K562 (cell line): ENCODE measurements around the gene OPA1. TPM values are rescaled to one million over a fixed set of nuclear protein-coding genes. Genes with fewer than 3 reads are reported as not detected.

Experiments
- ARID2 ChIP-seq: fragments of 450-650 bp; IDR thresholded peaks from 2 replicates; pipeline ENCODE4 v1.6.1; 2017; ENCODE audit warnings: antibody characterized with exemption, mild to moderate bottlenecking
- KAT8 ChIP-seq: fragments of 450-650 bp; IDR thresholded peaks from 2 replicates; pipeline ENCODE4 v1.6.1; 2016; ENCODE audit warnings: low read depth, mild to moderate bottlenecking
- SMAD3 ChIP-seq: fragments of 450-650 bp; formaldehyde crosslinking; conservative IDR thresholded peaks from 2 replicates; pipeline ENCODE4 v1.4.0; 2020; ENCODE audit warnings: mild to moderate bottlenecking
- SMARCA5 ChIP-seq: fragments of 450-650 bp; IDR thresholded peaks from 2 replicates; pipeline ENCODE4 v1.6.1; 2016
- STAT5B ChIP-seq: fragments of 250-450 bp; sonication (Bioruptor Pico); IDR thresholded peaks from 2 replicates; pipeline ENCODE4 v1.8.0; 2021; ENCODE audit warnings: mild to moderate bottlenecking, inconsistent platforms
- polyA plus RNA-seq, 8 experiments: library from polyadenylated mRNA; depleted of rRNA in 4 of 8; stranded (reverse) in 5 of 8; unstranded in 3 of 8; fragments of >200 nt; fragmentation: Nextera tagmentation in 2 of 8; fragmentation: Illumina TruSeq in 1 of 8; extraction: Ambion mirVana in 2 of 8; extraction: Trizol in 1 of 8; gene quantifications; 2 replicates each; pipeline versions ENCODE4 v1.2.1 to v1.2.3, GENCODE V29; 2011 to 2014; ENCODE audit warnings: inconsistent platforms in 1 of 8, missing spikeins in 1 of 8
- small RNA-seq: library from RNA; depleted of rRNA; stranded (forward); fragments of <200 nt; gene quantifications from one replicate; pipeline ENCODE3, GENCODE V24; 2014
- total RNA-seq, 7 experiments: library from RNA; depleted of rRNA in 6 of 7; stranded (reverse); fragments of >200 nt in 6 of 7; fragmentation: Illumina TruSeq in 2 of 7; extraction: Trizol in 2 of 7; gene quantifications; 2 replicates each; pipeline versions ENCODE4 v1.2.1 to v1.2.3, GENCODE V29; 2011 to 2021; ENCODE audit warnings: low replicate concordance in 1 of 7
- TF ChIP-seq, protein P1 (sequence below), 2 experiments: fragments of 450-650 bp in 1 of 2; sonication (generic) in 1 of 2; formaldehyde crosslinking in 1 of 2; IDR thresholded peaks; 2 replicates each; pipeline versions ENCODE4 v1.7.1 to v1.9.0; 2016 to 2022; ENCODE audit warnings: inconsistent platforms in 1 of 2, mild to moderate bottlenecking in 1 of 2, missing genetic modification reagents in 1 of 2

The OPA1 gene
- total and polyA plus RNA-seq, 9 of the 15 experiments (the other 6 are each of a cell fraction or from before 2014, with no cell fraction given) = 19.7 to 127 (median 94.7) TPM

DNA sequence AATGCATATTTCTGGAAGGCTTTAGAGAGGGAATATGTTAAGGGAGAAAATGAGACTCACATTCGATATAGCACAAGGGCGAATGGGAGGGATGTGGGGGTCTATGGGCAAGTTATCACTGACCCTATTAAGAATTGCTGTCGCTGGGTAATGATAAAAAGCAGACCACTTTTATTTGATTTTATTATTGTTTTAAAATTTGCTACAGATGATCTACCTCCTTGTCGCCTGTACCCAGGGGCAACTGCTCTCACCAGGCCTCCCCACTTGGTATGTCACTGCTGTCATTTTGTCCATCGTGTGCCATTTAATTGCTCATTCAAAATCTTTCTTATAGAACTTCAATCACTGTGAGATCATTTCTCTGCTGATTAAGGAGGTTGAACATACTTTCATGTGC, 153.8 kb downstream of the OPA1 start (continued):
- TF ChIP-seq, protein P1, sequence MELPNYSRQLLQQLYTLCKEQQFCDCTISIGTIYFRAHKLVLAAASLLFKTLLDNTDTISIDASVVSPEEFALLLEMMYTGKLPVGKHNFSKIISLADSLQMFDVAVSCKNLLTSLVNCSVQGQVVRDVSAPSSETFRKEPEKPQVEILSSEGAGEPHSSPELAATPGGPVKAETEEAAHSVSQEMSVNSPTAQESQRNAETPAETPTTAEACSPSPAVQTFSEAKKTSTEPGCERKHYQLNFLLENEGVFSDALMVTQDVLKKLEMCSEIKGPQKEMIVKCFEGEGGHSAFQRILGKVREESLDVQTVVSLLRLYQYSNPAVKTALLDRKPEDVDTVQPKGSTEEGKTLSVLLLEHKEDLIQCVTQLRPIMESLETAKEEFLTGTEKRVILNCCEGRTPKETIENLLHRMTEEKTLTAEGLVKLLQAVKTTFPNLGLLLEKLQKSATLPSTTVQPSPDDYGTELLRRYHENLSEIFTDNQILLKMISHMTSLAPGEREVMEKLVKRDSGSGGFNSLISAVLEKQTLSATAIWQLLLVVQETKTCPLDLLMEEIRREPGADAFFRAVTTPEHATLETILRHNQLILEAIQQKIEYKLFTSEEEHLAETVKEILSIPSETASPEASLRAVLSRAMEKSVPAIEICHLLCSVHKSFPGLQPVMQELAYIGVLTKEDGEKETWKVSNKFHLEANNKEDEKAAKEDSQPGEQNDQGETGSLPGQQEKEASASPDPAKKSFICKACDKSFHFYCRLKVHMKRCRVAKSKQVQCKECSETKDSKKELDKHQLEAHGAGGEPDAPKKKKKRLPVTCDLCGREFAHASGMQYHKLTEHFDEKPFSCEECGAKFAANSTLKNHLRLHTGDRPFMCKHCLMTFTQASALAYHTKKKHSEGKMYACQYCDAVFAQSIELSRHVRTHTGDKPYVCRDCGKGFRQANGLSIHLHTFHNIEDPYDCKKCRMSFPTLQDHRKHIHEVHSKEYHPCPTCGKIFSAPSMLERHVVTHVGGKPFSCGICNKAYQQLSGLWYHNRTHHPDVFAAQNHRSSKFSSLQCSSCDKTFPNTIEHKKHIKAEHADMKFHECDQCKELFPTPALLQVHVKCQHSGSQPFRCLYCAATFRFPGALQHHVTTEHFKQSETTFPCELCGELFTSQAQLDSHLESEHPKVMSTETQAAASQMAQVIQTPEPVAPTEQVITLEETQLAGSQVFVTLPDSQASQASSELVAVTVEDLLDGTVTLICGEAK (IDR thresholded peaks at IDR 0.05) = no peak
- TF ChIP-seq, protein P1 (CRISPR knock-in tag; IDR thresholded peaks at IDR 0.05) = no peak
- no peak for TF ChIP-seq ARID2
- no peak for TF ChIP-seq KAT8
- no peak for TF ChIP-seq SMAD3 (CRISPR knock-in tag)
- no peak for TF ChIP-seq STAT5B (CRISPR knock-in tag)
- no peak for TF ChIP-seq SMARCA5

Small RNA genes within 50 kb of the gene (small RNA-seq; reads per million reads assigned to genes)
- gene RF00019 (not detected), gene RN7SL447P (not detected)

Other genes starting within 250 kb of the OPA1 start
- gene ATP13A5, start 214.5 kb upstream of the OPA1 start, total RNA-seq (2014; rRNA removed) = not detected in 2 replicates
- not detected in 2 replicates for gene ATP13A5, start 214.5 kb upstream of the OPA1 start, total RNA-seq (2014; rRNA removed; fragmentation: Illumina TruSeq; extraction: Trizol)
- gene ATP13A5, start 214.5 kb upstream of the OPA1 start, total RNA-seq (2015; rRNA removed; fragmentation: Illumina TruSeq; extraction: Trizol) = not detected in 2 replicates
- not detected in 2 replicates for gene ATP13A5, start 214.5 kb upstream of the OPA1 start, total RNA-seq (2021)
- not detected in 2 replicates for gene ATP13A5, start 214.5 kb upstream of the OPA1 start, polyA plus RNA-seq (2011; rRNA removed)
- gene ATP13A5, start 214.5 kb upstream of the OPA1 start, polyA plus RNA-seq (2014; fragmentation: Illumina TruSeq; extraction: Trizol) = not detected in 2 replicates
- not detected for gene ATP13A5, start 214.5 kb upstream of the OPA1 start, polyA plus RNA-seq (2014; fragmentation: Nextera tagmentation; extraction: Ambion mirVana)
- not detected in 2 replicates for gene ATP13A5, start 214.5 kb upstream of the OPA1 start, polyA plus RNA-seq (2014; rRNA removed)
- gene ATP13A4, start 38.3 kb upstream of the OPA1 start, total RNA-seq (2014; rRNA removed) = not detected in 2 replicates
- not detected in 2 replicates for gene ATP13A4, start 38.3 kb upstream of the OPA1 start, total RNA-seq (2014; rRNA removed; fragmentation: Illumina TruSeq; extraction: Trizol)
- gene ATP13A4, start 38.3 kb upstream of the OPA1 start, total RNA-seq (2015; rRNA removed; fragmentation: Illumina TruSeq; extraction: Trizol) = 0.14 and 0.23 TPM in 2 replicates
- 0.07 and 0.20 TPM in 2 replicates for gene ATP13A4, start 38.3 kb upstream of the OPA1 start, total RNA-seq (2021)
- gene ATP13A4, start 38.3 kb upstream of the OPA1 start, polyA plus RNA-seq (2011; rRNA removed) = 0.03 and 0.09 TPM in 2 replicates
- not detected in 2 replicates for gene ATP13A4, start 38.3 kb upstream of the OPA1 start, polyA plus RNA-seq (2014; fragmentation: Illumina TruSeq; extraction: Trizol)
- gene ATP13A4, start 38.3 kb upstream of the OPA1 start, polyA plus RNA-seq (2014; fragmentation: Nextera tagmentation; extraction: Ambion mirVana) = not detected
- not detected in 2 replicates for gene ATP13A4, start 38.3 kb upstream of the OPA1 start, polyA plus RNA-seq (2014; rRNA removed)